ENCODE data around the gene COA1.

Gene COA1

DNA sequence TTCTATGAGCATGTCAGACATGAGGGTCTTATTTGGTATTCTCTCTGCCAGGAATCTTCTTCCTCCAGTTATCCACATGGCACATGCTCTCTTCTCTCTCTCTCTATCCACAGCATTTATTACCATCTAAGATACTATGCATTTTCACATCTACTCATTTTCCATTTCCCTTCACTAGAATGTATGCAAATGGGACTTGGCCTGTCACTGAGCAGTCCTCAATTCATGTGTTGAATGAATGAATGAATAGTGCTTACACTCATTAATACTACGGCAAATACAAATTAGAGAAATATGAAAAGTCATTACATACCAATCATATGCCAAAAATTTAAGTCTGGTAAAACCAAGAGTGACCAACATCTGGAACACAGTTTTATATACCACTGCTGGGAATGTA is 34.0 kb downstream of the COA1 start:
- Histone ChIP-seq H4K20me1 (ENCODE audit: insufficient read depth, low read length) (peaks cover 22% of the 10 kb centered on the region; the same call in 1 of the 2 replicates), H3K27ac (ENCODE audit: low read length) (no peak overlapping the region), H3K9ac (ENCODE audit: low read length) (no peak overlapping the region), H3K9me3 (replicated peaks; ENCODE audit: insufficient read depth, low read length) (no peaks in the 10 kb centered on the region), H3K4me2 (ENCODE audit: low read depth, low read length) (no peak overlapping the region), H3F3A (ENCODE audit: insufficient read depth, low read length) (no peaks in the 10 kb centered on the region), H3K36me3 (replicated peaks; ENCODE audit: insufficient read depth, low read length) (no peaks in the 10 kb centered on the region), H3K4me3 (ENCODE audit: low read length) (no peak overlapping the region), H3K27me3 (replicated peaks; ENCODE audit: insufficient read depth, low read length) (no peaks in the 10 kb centered on the region), H3K9me2 (replicated peaks; ENCODE audit: insufficient read depth, low read length) (no peaks in the 10 kb centered on the region), H3K79me2 (ENCODE audit: low read length) (peaks cover 93% of the 10 kb centered on the region), H3K4me1 (ENCODE audit: low read length) (peaks cover 25% of the 10 kb centered on the region), H2AFZ (ENCODE audit: low read length) (no peak overlapping the region)
- TF ChIP-seq, protein P1, sequence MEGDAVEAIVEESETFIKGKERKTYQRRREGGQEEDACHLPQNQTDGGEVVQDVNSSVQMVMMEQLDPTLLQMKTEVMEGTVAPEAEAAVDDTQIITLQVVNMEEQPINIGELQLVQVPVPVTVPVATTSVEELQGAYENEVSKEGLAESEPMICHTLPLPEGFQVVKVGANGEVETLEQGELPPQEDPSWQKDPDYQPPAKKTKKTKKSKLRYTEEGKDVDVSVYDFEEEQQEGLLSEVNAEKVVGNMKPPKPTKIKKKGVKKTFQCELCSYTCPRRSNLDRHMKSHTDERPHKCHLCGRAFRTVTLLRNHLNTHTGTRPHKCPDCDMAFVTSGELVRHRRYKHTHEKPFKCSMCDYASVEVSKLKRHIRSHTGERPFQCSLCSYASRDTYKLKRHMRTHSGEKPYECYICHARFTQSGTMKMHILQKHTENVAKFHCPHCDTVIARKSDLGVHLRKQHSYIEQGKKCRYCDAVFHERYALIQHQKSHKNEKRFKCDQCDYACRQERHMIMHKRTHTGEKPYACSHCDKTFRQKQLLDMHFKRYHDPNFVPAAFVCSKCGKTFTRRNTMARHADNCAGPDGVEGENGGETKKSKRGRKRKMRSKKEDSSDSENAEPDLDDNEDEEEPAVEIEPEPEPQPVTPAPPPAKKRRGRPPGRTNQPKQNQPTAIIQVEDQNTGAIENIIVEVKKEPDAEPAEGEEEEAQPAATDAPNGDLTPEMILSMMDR (IDR thresholded peaks at IDR 0.05; ENCODE audit: low read length), result no peak
- TF ChIP-seq EZH2 (optimal IDR thresholded peaks at IDR 0.05; ENCODE audit: low read depth, low read length) (no peak), EZH2phosphoT487 (IDR thresholded peaks at IDR 0.05; ENCODE audit: low read length) (no peak)
- no peak for DNase-seq

DNA sequence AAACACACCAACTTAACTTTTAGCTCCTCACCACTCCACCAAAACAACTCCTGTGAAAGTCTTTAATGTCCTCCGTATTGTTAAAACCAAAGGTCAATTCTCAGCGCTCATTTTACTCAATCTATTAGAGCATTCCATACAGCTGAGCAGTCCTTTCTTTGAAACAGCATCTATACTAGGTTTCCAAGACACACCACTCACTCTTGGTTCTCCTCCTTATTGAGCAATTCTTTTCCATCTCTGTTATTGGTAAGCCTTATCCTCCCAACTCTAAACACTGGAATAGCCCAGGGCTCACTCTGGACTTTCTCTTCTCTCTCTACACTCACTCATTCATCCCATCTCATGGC is 34.9 kb downstream of the COA1 start:
- Histone ChIP-seq H3K27ac (ENCODE audit: low read length) (no peak overlapping the region), H3F3A (ENCODE audit: insufficient read depth, low read length) (no peaks in the 10 kb centered on the region), H3K9ac (ENCODE audit: low read length) (no peak overlapping the region), H3K4me3 (ENCODE audit: low read length) (no peak overlapping the region), H3K79me2 (ENCODE audit: low read length) (peaks cover 97% of the 10 kb centered on the region), H3K9me3 (replicated peaks; ENCODE audit: insufficient read depth, low read length) (no peaks in the 10 kb centered on the region), H3K36me3 (replicated peaks; ENCODE audit: insufficient read depth, low read length) (no peaks in the 10 kb centered on the region), H2AFZ (ENCODE audit: low read length) (no peak overlapping the region), H3K27me3 (replicated peaks; ENCODE audit: insufficient read depth, low read length) (no peaks in the 10 kb centered on the region), H4K20me1 (ENCODE audit: insufficient read depth, low read length) (peaks cover 22% of the 10 kb centered on the region; the same call in 1 of the 2 replicates), H3K4me2 (ENCODE audit: low read depth, low read length) (no peak overlapping the region), H3K4me1 (ENCODE audit: low read length) (peaks cover 21% of the 10 kb centered on the region), H3K9me2 (replicated peaks; ENCODE audit: insufficient read depth, low read length) (no peaks in the 10 kb centered on the region)
- TF ChIP-seq EZH2phosphoT487 (IDR thresholded peaks at IDR 0.05; ENCODE audit: low read length) (no peak), EZH2 (optimal IDR thresholded peaks at IDR 0.05; ENCODE audit: low read depth, low read length) (no peak)
- TF ChIP-seq, protein P1 (IDR thresholded peaks at IDR 0.05; ENCODE audit: low read length), result no peak
- no peak for DNase-seq

DNA sequence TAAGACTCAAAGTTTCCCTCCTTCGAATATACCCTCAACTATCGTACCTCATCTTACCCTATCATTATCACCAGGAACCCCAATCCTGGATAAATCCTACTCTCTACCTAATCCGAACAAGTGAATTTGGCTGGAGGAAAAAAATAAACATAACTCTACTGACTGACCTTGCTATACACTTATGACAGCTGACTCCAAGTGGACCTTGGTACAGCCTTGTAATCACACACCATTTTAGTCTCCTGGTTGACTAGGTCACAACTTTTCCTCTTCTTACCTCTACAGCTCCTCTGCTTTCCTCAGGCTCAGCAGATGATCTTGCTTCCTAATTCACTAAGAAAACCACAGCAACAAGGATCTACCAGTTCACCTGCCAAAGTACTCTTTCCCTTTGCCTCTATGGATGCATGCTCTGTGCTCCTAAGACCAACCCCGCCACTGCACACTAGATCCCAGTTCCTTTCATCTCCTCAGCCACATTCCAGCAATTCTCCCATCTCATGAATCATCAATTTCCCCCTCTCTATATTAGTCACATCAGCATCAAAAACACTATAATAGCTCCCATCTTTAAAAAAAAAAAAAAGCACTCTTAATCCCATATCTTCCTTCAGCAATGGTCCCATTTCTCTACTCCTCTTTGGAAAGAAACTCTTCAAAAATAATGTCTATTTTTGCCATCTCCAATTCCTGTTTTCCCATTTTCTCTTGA is 35.5 kb downstream of the COA1 start:
- H3K4me1 ChIP-seq (ENCODE audit: low read length), result peaks cover 23% of the 10 kb centered on the region
- no peak overlapping the region for H3K9ac ChIP-seq (ENCODE audit: low read length)
- no peak for TF ChIP-seq EZH2phosphoT487 (IDR thresholded peaks at IDR 0.05; ENCODE audit: low read length)
- no peaks in the 10 kb centered on the region for H3F3A ChIP-seq (ENCODE audit: insufficient read depth, low read length)
- H3K4me3 ChIP-seq (ENCODE audit: low read length), result no peak overlapping the region
- H3K27ac ChIP-seq (ENCODE audit: low read length), result no peak overlapping the region
- H2AFZ ChIP-seq (ENCODE audit: low read length), result no peak overlapping the region
- no peaks in the 10 kb centered on the region for H3K9me3 ChIP-seq (replicated peaks; ENCODE audit: insufficient read depth, low read length)
- no peaks in the 10 kb centered on the region for H3K36me3 ChIP-seq (replicated peaks; ENCODE audit: insufficient read depth, low read length)
- no peaks in the 10 kb centered on the region for H3K9me2 ChIP-seq (replicated peaks; ENCODE audit: insufficient read depth, low read length)
- DNase-seq, result no peak
- H3K27me3 ChIP-seq (replicated peaks; ENCODE audit: insufficient read depth, low read length), result no peaks in the 10 kb centered on the region
- peaks cover 22% of the 10 kb centered on the region; the same call in 1 of the 2 replicates for H4K20me1 ChIP-seq (ENCODE audit: insufficient read depth, low read length)
- H3K79me2 ChIP-seq (ENCODE audit: low read length), result peaks cover 97% of the 10 kb centered on the region
- H3K4me2 ChIP-seq (ENCODE audit: low read depth, low read length), result no peak overlapping the region
